Measurements from ENCODE around the gene WNT11.

The WNT11 gene

GRCh38 chr11:76237000-76237649 lies 30.8 kb upstream of the WNT11 start:
- DNase-seq: no peak

- DNase-seq: peak; percentile 24
These were observed 30.0 kb upstream of the WNT11 start for GRCh38 chr11:76236092-76236999.

GRCh38 chr11:76235233-76236091 lies 29.2 kb upstream of the WNT11 start:
- DNase-seq: peak; percentile 89

GRCh38 chr11:76234416-76235232 lies 28.3 kb upstream of the WNT11 start:
- DNase-seq: no peak

- no peak for DNase-seq
These were observed 27.7 kb upstream of the WNT11 start for GRCh38 chr11:76234021-76234415.

GRCh38 chr11:76233196-76233921 lies 27.1 kb upstream of the WNT11 start:
- no peak for DNase-seq

- DNase-seq: no peak
These were observed 25.8 kb upstream of the WNT11 start for GRCh38 chr11:76232026-76232665.

- DNase-seq: no peak
These were observed 24.9 kb upstream of the WNT11 start for GRCh38 chr11:76231121-76231738.

GRCh38 chr11:76230392-76230791 lies 24.1 kb upstream of the WNT11 start:
- DNase-seq: no peak

- no peak for DNase-seq
These were observed 23.5 kb upstream of the WNT11 start for GRCh38 chr11:76229690-76230240.

- no peak for DNase-seq
These were observed 22.5 kb upstream of the WNT11 start for GRCh38 chr11:76228875-76229149.

- no peak for DNase-seq
These were observed 22.0 kb upstream of the WNT11 start for GRCh38 chr11:76228071-76228874.

GRCh38 chr11:76226626-76227025 lies 20.3 kb upstream of the WNT11 start:
- DNase-seq: no peak

- DNase-seq: no peak
These were observed 18.9 kb upstream of the WNT11 start for GRCh38 chr11:76225122-76225611.

GRCh38 chr11:76224461-76225121 lies 18.3 kb upstream of the WNT11 start:
- no peak for DNase-seq

GRCh38 chr11:76221365-76221764 lies 15.1 kb upstream of the WNT11 start:
- no peak for DNase-seq

GRCh38 chr11:76219243-76219642 lies 12.9 kb upstream of the WNT11 start:
- no peak for DNase-seq

GRCh38 chr11:76218449-76219178 lies 12.3 kb upstream of the WNT11 start:
- DNase-seq: no peak

All from NCI-H1694 (cell line).